Measurements from ENCODE around the gene ACOT7. TPM values are rescaled to one million over a fixed set of nuclear protein-coding genes. Genes with fewer than 3 reads are reported as not detected.
A peak's percentile ranks its signal among the peaks of the same experiment; 100 is the strongest.

The ACOT7 gene
- total and polyA plus RNA-seq, 12 donors: 4.0 to 40.4 (median 8.6) TPM

DNA sequence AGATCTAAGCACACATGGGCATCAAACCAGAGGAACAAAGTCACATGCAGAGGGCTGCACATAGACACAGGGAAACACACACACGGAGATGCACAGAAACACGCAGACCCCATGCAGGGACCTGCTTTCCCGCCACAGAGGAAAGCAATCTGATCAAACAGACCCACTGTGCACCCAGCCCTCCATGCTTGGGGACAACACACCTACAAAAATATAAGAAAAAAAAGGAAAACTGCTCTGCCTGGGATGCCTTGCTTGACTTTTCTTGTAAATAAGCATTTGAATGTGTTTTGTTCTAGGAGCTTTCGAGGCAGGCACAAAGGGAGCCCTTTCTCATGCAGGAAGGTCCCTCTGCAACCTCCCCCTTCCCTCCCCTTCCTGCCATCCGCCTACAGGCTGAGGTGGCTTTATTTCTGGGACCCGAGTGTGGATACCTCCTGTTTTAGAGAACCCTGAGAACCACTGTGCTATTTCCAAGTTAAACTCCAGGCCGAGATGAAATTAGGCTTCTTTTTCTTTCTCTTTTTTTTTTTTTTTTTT lies 154.3 kb downstream of the ACOT7 start:
- 45 to 50% methylated on average over 7 of the region's 7 CpGs for WGBS, 2 donors
- H3K4me1 ChIP-seq: peaks cover 8 to 34% (median 26%) of the 10 kb centered on the region in 9 donors
- TF ChIP-seq, protein P1, sequence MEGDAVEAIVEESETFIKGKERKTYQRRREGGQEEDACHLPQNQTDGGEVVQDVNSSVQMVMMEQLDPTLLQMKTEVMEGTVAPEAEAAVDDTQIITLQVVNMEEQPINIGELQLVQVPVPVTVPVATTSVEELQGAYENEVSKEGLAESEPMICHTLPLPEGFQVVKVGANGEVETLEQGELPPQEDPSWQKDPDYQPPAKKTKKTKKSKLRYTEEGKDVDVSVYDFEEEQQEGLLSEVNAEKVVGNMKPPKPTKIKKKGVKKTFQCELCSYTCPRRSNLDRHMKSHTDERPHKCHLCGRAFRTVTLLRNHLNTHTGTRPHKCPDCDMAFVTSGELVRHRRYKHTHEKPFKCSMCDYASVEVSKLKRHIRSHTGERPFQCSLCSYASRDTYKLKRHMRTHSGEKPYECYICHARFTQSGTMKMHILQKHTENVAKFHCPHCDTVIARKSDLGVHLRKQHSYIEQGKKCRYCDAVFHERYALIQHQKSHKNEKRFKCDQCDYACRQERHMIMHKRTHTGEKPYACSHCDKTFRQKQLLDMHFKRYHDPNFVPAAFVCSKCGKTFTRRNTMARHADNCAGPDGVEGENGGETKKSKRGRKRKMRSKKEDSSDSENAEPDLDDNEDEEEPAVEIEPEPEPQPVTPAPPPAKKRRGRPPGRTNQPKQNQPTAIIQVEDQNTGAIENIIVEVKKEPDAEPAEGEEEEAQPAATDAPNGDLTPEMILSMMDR (IDR thresholded peaks at IDR 0.05): no peak
- no peak overlapping the region for H3K4me3 ChIP-seq
- intact Hi-C loops (cut with DNase I): loop anchor here in 5 of 10 donors (5.0 kb wide), 3 partner anchors 37 to 153 kb away; partner anchors contain the start of genes RPL22 (in 4 of the 5) and ACOT7 (in 1 of the 5)
- DNase-seq (no peak), ATAC-seq (no peak)
- no peaks in the 10 kb centered on the region for H3K9me3 ChIP-seq
- peaks cover 0 to 3% (median 0%) of the 10 kb centered on the region in 9 donors for H3K36me3 ChIP-seq
- peaks cover 12 to 61% (median 51%) of the 10 kb centered on the region in 7 donors for H3K27me3 ChIP-seq
- H3K27ac ChIP-seq: no peak overlapping the region

DNA sequence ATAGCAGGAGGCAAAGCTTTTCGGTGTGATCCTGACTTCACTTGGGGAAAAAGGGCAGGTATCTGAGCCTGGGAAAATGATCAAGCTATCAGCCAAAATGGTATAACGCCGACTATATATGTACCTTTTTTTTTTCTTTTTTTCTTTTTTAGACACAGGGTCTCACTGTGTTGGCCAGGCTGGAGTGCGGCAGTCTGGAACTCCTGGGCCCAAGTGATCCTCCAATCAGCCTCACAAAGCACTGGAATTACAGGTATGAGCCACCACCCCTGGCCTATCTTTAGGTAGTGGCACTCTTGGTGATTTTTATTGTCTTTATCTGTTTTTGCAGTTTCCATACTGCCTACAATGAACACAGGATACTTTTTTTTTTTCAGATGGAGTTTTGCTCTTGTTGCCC lies 156.5 kb downstream of the ACOT7 start:
- Histone ChIP-seq H3K27me3 (peaks cover 4 to 39% (median 29%) of the 10 kb centered on the region in 7 donors), H3K9me3 (no peaks in the 10 kb centered on the region), H3K36me3 (peaks cover 0 to 25% (median 6%) of the 10 kb centered on the region in 9 donors), H3K4me3 (no peak overlapping the region), H3K27ac (no peak overlapping the region), H3K4me1 (peaks cover 8 to 45% (median 36%) of the 10 kb centered on the region in 9 donors)
- intact Hi-C loops (cut with DNase I): loop anchor here in 5 of 10 donors (5.0 kb wide), 3 partner anchors 35 to 155 kb away; partner anchors contain the start of genes RPL22 (in 4 of the 5) and ACOT7 (in 1 of the 5)
- no peak for DNase-seq
- ATAC-seq: no peak
- WGBS, 2 donors: 97 to 99% methylated on average over 4 of the region's 4 CpGs
- TF ChIP-seq, protein P1 (IDR thresholded peaks at IDR 0.05): no peak

DNA sequence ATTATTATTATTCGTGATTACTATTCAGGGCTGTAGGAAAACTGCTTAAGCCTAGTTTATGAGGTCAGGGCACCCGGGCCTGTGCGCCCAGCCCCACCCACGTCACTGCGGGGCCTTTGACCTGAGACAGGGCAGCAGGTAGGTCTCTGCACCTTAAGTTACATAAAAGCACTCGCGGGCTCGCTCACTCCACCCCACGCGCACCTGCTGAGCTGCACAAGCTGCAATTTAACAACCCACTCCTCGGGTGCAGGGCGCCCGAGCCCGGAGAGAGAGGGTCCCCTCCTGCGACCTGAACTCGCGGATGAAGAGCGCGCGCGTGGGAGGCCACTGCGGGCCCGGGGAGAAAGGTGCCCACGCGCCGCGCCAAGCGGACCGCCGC lies 158.3 kb downstream of the ACOT7 start:
- Histone ChIP-seq H3K4me3 (peak overlapping the region; percentile 50 to 96 (median 82)), H3K27ac (peak overlapping the region; percentile 27 to 87 (median 74)), H3K4me1 (peaks cover 8 to 45% (median 34%) of the 10 kb centered on the region in 9 donors), H3K27me3 (peaks cover under 1 to 21% (median 11%) of the 10 kb centered on the region in 7 donors), H3K9me3 (no peaks in the 10 kb centered on the region), H3K36me3 (peaks cover 0 to 43% (median 11%) of the 10 kb centered on the region in 9 donors)
- ATAC-seq (peak in 1 of 8 donors; percentile 3), DNase-seq (no peak)
- WGBS, 2 donors: 0 to 1% methylated on average over 28 to 30 of the region's 30 CpGs
- intact Hi-C loops (cut with DNase I): loop anchor here in 5 of 10 donors (5.0 kb wide), 3 partner anchors 33 to 157 kb away; partner anchors contain the start of genes RPL22 (in 4 of the 5) and ACOT7 (in 1 of the 5)
- TF ChIP-seq, protein P1 (IDR thresholded peaks at IDR 0.05): no peak

DNA sequence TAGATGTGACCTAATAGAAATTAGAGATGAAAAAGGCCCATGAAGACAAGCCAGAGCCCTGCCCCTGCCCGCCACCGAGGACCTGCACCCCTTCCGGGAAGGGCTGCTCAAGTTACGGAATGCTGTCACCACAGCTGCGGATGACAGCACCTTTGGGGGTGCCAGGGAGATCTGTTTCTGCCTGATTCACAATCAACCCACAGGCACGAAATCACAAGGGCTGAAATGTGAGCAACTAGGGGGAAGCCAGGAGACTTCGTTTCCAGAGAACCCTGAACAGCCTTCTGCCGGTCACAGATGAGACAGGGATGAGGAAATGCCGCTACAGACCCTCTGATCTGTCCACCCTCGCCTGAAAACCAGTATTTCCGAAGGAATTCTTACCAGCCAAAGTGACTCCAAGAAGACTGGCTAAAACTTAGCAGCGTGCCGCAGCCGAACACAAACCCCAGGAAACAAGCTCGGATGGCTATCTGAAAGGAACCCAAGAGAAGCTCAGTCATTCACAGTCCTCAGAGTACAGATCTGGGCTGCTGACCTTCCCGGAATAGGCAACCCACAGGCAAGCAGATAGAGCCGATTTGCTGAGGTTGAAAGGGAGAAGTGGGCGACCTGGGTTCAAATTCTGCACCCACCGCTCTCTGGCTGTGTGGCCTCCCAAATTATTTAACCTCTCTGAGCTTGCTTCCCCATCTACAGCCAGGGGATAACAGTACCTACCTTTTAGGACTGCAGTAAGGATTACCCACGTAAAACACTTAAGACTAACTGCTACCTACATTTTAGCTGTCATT lies 158.9 kb downstream of the ACOT7 start:
- Histone ChIP-seq H3K27me3 (peaks cover 0 to 15% (median 6%) of the 10 kb centered on the region in 7 donors), H3K9me3 (no peaks in the 10 kb centered on the region), H3K4me1 (peaks cover 8 to 45% (median 34%) of the 10 kb centered on the region in 9 donors), H3K36me3 (peaks cover 0 to 49% (median 17%) of the 10 kb centered on the region in 9 donors), H3K27ac (peak overlapping the region in 7 of 10 donors; percentile 64 to 83 (median 75)), H3K4me3 (peak overlapping the region; percentile 50 to 96 (median 82))
- 41 to 44% methylated on average over 20 of the region's 20 CpGs for WGBS, 2 donors
- intact Hi-C loops (cut with DNase I): loop anchor here in 5 of 10 donors (5.0 kb wide), 3 partner anchors 32 to 158 kb away; partner anchors contain the start of genes RPL22 (in 4 of the 5) and ACOT7 (in 1 of the 5)
- TF ChIP-seq, protein P1 (IDR thresholded peaks at IDR 0.05): no peak
- DNase-seq: no peak
- ATAC-seq: peak in 1 of 8 donors; percentile 17

Measured in heart right ventricle (tissue), 16 donors.